Keratinocyte (primary cell): Measurements from ENCODE around the gene CLEC4C. TPM values are rescaled to one million over a fixed set of nuclear protein-coding genes. Genes with fewer than 3 reads are reported as not detected.

Experiments used
- DNase-seq: peaks from one replicate; pipeline ENCODE4 v3.0.0-alpha.2; 2011; ENCODE audit warnings: low read depth, missing footprints, low spot score
- FAIRE-seq: peaks from 2 replicates; lab custom pipeline; 2011; peaks lifted over from hg19 to GRCh38; lab: Jason Lieb, UNC
- H2AFZ ChIP-seq: 2 replicates; pipeline ENCODE4 v1.6.0; 2012; ENCODE audit warnings: low read length, control low read depth, inconsistent platforms; ENCODE audit not compliant: control insufficient read depth
- H3K27ac ChIP-seq: 2 replicates; pipeline ENCODE4 v1.5.1; 2011; ENCODE audit warnings: low read length; ENCODE audit not compliant: control insufficient read depth, insufficient read depth
- H3K27me3 ChIP-seq: 3 replicates; pipeline ENCODE4 v1.6.0; 2011; ENCODE audit warnings: low read length; ENCODE audit not compliant: control insufficient read depth, insufficient read depth; ENCODE audit errors: extremely low read depth
- H3K36me3 ChIP-seq, 2 experiments: 2 replicates in 1 of 2; 3 replicates in 1 of 2; pipeline ENCODE4 v1.5.1; 2011; ENCODE audit warnings: low read length in 2 of 2, mild to moderate bottlenecking in 1 of 2; ENCODE audit not compliant: control insufficient read depth in 2 of 2, insufficient read depth in 2 of 2; ENCODE audit errors: extremely low read depth in 1 of 2
- H3K4me1 ChIP-seq: 3 replicates; pipeline ENCODE4 v1.5.1; 2011; ENCODE audit warnings: low read length; ENCODE audit not compliant: control insufficient read depth, insufficient read depth; ENCODE audit errors: extremely low read depth
- H3K4me2 ChIP-seq: 3 replicates; pipeline ENCODE4 v1.6.0; 2011; ENCODE audit warnings: low read depth, low read length; ENCODE audit not compliant: control insufficient read depth, insufficient read depth; ENCODE audit errors: extremely low read depth
- H3K4me3 ChIP-seq, 3 experiments: fragments of 200-600 bp in 1 of 3; sonication (generic) in 1 of 3; 2 replicates in 2 of 3; 3 replicates in 1 of 3; pipeline ENCODE4 v1.5.1; 2011 to 2016; ENCODE audit warnings: low read length in 3 of 3, mild to moderate bottlenecking in 3 of 3, control low read depth in 2 of 3, inconsistent platforms in 1 of 3, low read depth in 1 of 3, mixed read lengths in 1 of 3, mixed run types in 1 of 3, moderate library complexity in 1 of 3; ENCODE audit not compliant: control insufficient read depth in 2 of 3, insufficient read depth in 2 of 3; ENCODE audit errors: extremely low read depth in 1 of 3
- H3K79me2 ChIP-seq: 2 replicates; pipeline ENCODE4 v1.6.0; 2012; ENCODE audit warnings: low read length; ENCODE audit not compliant: control insufficient read depth, insufficient read depth
- H3K9ac ChIP-seq: 3 replicates; pipeline ENCODE4 v1.6.0; 2011; ENCODE audit warnings: low read length; ENCODE audit not compliant: control insufficient read depth, insufficient read depth; ENCODE audit errors: extremely low read depth
- H3K9me1 ChIP-seq: 3 replicates; pipeline ENCODE4 v1.6.0; 2011; ENCODE audit warnings: low read length; ENCODE audit not compliant: control insufficient read depth, insufficient read depth; ENCODE audit errors: extremely low read depth
- H3K9me3 ChIP-seq: 2 replicates; pipeline ENCODE4 v1.5.1; 2012; ENCODE audit warnings: low read depth, low read length; ENCODE audit not compliant: control insufficient read depth
- H4K20me1 ChIP-seq: 3 replicates; pipeline ENCODE4 v1.6.0; 2011; ENCODE audit warnings: low read length; ENCODE audit not compliant: control insufficient read depth, insufficient read depth; ENCODE audit errors: extremely low read depth
- CTCF ChIP-seq, 3 experiments: IDR thresholded peaks in 1 of 3; conservative IDR thresholded peaks in 1 of 3; optimal IDR thresholded peaks in 1 of 3; 2 replicates in 2 of 3; 3 replicates in 1 of 3; pipeline versions ENCODE3 to v1.5.1; 2011; ENCODE audit warnings: low read length in 3 of 3, mild to moderate bottlenecking in 3 of 3, moderate library complexity in 2 of 3, control low read depth in 1 of 3, inconsistent platforms in 1 of 3; ENCODE audit not compliant: insufficient read depth in 2 of 3; ENCODE audit errors: extremely low read depth in 1 of 3
- EZH2 ChIP-seq: IDR thresholded peaks from one replicate; pipeline ENCODE4 v1.6.1; 2012; ENCODE audit warnings: inconsistent platforms, mild to moderate bottlenecking, low read length, moderate library complexity
- dilution Hi-C: fragments of 300-500 bp; cut with MboI; formaldehyde crosslinking; loops from one replicate; pipeline ENCODE4 v1.7.0; 2020; ENCODE audit warnings: low sequenced_read_pairs; ENCODE audit not compliant: extremely low pct_ligation_motif_present
- polyA plus RNA-seq, 5 experiments: library from polyadenylated mRNA; depleted of rRNA in 3 of 5; stranded (reverse) in 3 of 5; stranded (forward) in 1 of 5; unstranded in 1 of 5; fragments of >200 nt; gene quantifications; 1 replicate in 1 of 5; 2 replicates in 3 of 5; 3 replicates in 1 of 5; pipeline versions ENCODE4 v1.2.1 to v1.2.3, GENCODE V29; 2011 to 2012; ENCODE audit warnings: missing spikeins in 2 of 5, low read depth in 1 of 5, low replicate concordance in 1 of 5

Gene CLEC4C
- polyA plus RNA-seq, 1 donor (not counting 4 experiments of a cell fraction or from before 2014, with no cell fraction given), result not detected

DNA sequence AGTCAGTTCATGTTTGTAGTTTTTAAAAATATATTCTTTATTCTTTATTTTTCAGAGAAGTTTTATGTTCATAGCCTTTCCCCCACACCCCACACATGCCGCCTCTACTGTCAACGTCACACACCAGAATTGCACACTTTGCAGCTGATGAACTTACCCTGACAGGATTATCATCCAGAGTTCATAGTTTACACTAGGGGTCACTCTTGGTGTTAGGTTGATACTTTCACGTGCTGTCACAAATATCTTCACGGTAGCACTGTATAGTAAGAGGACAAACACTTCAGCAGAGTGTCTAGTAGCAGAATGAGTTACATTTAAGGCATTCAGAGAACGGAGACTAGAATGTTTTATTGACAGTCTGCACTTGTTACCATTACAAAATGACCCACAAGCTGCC, 30.8 kb downstream of the CLEC4C start:
- H3K79me2 ChIP-seq, result no peaks in the 10 kb centered on the region
- FAIRE-seq, result no peak
- H3K9me3 ChIP-seq, result no peaks in the 10 kb centered on the region
- no peaks in the 10 kb centered on the region for H3K4me1 ChIP-seq
- H3K27ac ChIP-seq, result no peak overlapping the region
- no peak overlapping the region for H2AFZ ChIP-seq
- no peaks in the 10 kb centered on the region for H3K9me1 ChIP-seq
- no peak overlapping the region for H3K4me2 ChIP-seq
- H3K4me3 ChIP-seq, result no peak overlapping the region
- dilution Hi-C loops, result loop anchor here (5.0 kb wide), 1 partner anchor 86 kb away; no protein-coding TSS in a partner anchor
- no peaks in the 10 kb centered on the region for H3K27me3 ChIP-seq
- TF ChIP-seq EZH2 (no peak), CTCF (optimal IDR thresholded peaks at IDR 0.05 in 1 of 3, IDR thresholded peaks at IDR 0.05 in 1 of 3, conservative IDR thresholded peaks at IDR 0.05 in 1 of 3; ENCODE audit: extremely low read depth in 1 of 3, insufficient read depth in 2 of 3, low read length in 3 of 3) (peak in 1 of 3 experiments; percentile 28)
- H3K9ac ChIP-seq, result no peak overlapping the region
- H4K20me1 ChIP-seq, result no peaks in the 10 kb centered on the region
- no peaks in the 10 kb centered on the region for H3K36me3 ChIP-seq
- DNase-seq, result no peak

GRCh38 chr12:7712841-7713442, 34.2 kb downstream of the CLEC4C start:
- no peak overlapping the region for H3K4me2 ChIP-seq
- no peaks in the 10 kb centered on the region for H3K27me3 ChIP-seq
- dilution Hi-C loops, result no loop called here
- no peaks in the 10 kb centered on the region for H3K9me3 ChIP-seq
- DNase-seq (no peak), FAIRE-seq (no peak)
- no peak for TF ChIP-seq CTCF (optimal IDR thresholded peaks at IDR 0.05 in 1 of 3, IDR thresholded peaks at IDR 0.05 in 1 of 3, conservative IDR thresholded peaks at IDR 0.05 in 1 of 3; ENCODE audit: extremely low read depth in 1 of 3, insufficient read depth in 2 of 3, low read length in 3 of 3)
- TF ChIP-seq EZH2, result no peak
- H3K27ac ChIP-seq, result no peak overlapping the region
- no peak overlapping the region for H3K4me3 ChIP-seq
- no peaks in the 10 kb centered on the region for H3K9me1 ChIP-seq
- no peaks in the 10 kb centered on the region for H3K79me2 ChIP-seq
- no peaks in the 10 kb centered on the region for H4K20me1 ChIP-seq
- H3K36me3 ChIP-seq, result no peaks in the 10 kb centered on the region
- H3K4me1 ChIP-seq, result no peaks in the 10 kb centered on the region
- H2AFZ ChIP-seq, result no peak overlapping the region
- H3K9ac ChIP-seq, result no peak overlapping the region
